Chondrocyte (in vitro differentiated cells): Measurements from ENCODE around the gene IQGAP1. TPM values are rescaled to one million over a fixed set of nuclear protein-coding genes. Genes with fewer than 3 reads are reported as not detected.

Experiments
- DNase-seq: peaks from one replicate; pipeline ENCODE4 v3.0.0; 2021; ENCODE audit warnings: mixed read lengths, low spot score
- H3K27ac Mint-ChIP-seq: one replicate; pipeline ENCODE4 v1.8.0; 2021; ENCODE audit warnings: mild to moderate bottlenecking, moderate library complexity, mixed read lengths; ENCODE audit not compliant: unreplicated experiment
- H3K27me3 Mint-ChIP-seq: 2 replicates; pipeline ENCODE4 v1.8.0; 2021; ENCODE audit warnings: low read depth, mixed read lengths
- H3K36me3 Mint-ChIP-seq: 2 replicates; pipeline ENCODE4 v1.8.0; 2021; ENCODE audit warnings: low read depth, mixed read lengths
- H3K4me1 Mint-ChIP-seq: 2 replicates; pipeline ENCODE4 v1.8.0; 2021; ENCODE audit warnings: low read depth, mild to moderate bottlenecking, mixed read lengths
- H3K4me3 Mint-ChIP-seq: one replicate; pipeline ENCODE4 v1.8.0; 2021; ENCODE audit warnings: mild to moderate bottlenecking, moderate library complexity, mixed read lengths; ENCODE audit not compliant: unreplicated experiment
- H3K9me3 Mint-ChIP-seq: 2 replicates; pipeline ENCODE4 v1.8.0; 2021; ENCODE audit warnings: low read depth, mixed read lengths
- total RNA-seq: library from RNA; stranded (reverse); gene quantifications from 3 replicates; pipeline ENCODE4 v1.2.1, GENCODE V29; 2021
- TF ChIP-seq, protein P1 (sequence below): fragments of 200-600 bp; sonication (generic); IDR thresholded peaks from 2 replicates; pipeline ENCODE4 v1.5.0; 2021; ENCODE audit warnings: antibody characterized with exemption, mild to moderate bottlenecking, moderate library complexity

IQGAP1 gene
- total RNA-seq, 1 donor from 2014 or later, result 209 TPM

DNA sequence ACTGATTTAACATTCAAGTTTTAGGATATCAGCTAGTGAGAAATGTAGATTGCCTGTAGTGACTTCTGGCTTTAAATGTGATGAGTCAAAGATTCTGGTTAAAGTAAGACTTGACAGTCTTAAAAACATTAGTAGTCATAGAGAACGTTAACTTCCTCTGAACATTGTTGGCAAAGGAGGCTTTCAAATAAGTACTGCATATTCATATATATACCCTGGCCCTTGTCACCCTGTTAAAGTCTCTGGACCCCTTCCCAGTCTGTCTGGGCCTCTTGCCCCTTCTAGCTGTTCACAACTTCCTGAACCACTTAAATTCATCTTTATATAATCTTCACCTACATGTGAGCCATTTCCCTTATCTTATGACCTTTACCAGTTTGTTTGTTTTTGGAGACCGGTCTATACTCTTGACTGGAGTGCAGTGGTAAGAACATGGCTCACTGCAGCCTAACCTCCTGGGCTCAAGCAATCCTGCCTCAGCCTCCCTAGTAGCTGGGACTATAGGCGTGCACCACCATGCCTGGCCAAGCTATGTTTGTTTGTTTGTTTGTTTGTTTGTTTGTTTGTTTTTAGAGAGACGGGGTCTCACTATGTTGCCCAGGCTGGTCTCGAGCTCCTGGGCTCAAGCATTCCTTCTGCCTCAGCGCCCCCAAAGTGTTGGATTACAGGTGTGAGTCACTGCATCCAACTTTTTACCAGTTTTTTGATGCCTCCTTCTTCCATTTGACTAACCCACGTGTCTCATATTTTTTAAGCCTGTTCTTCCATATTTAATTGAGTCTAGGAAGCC, 77.3 kb downstream of the IQGAP1 start:
- H3K9me3 Mint-ChIP-seq, result no peaks in the 10 kb centered on the region
- H3K4me1 Mint-ChIP-seq, result peaks cover 44% of the 10 kb centered on the region
- H3K4me3 Mint-ChIP-seq, result no peak overlapping the region
- TF ChIP-seq, protein P1, sequence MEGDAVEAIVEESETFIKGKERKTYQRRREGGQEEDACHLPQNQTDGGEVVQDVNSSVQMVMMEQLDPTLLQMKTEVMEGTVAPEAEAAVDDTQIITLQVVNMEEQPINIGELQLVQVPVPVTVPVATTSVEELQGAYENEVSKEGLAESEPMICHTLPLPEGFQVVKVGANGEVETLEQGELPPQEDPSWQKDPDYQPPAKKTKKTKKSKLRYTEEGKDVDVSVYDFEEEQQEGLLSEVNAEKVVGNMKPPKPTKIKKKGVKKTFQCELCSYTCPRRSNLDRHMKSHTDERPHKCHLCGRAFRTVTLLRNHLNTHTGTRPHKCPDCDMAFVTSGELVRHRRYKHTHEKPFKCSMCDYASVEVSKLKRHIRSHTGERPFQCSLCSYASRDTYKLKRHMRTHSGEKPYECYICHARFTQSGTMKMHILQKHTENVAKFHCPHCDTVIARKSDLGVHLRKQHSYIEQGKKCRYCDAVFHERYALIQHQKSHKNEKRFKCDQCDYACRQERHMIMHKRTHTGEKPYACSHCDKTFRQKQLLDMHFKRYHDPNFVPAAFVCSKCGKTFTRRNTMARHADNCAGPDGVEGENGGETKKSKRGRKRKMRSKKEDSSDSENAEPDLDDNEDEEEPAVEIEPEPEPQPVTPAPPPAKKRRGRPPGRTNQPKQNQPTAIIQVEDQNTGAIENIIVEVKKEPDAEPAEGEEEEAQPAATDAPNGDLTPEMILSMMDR, result no peak
- peaks cover 25% of the 10 kb centered on the region for H3K36me3 Mint-ChIP-seq
- DNase-seq, result no peak
- H3K27ac Mint-ChIP-seq, result peak overlapping the region; percentile 86
- no peaks in the 10 kb centered on the region for H3K27me3 Mint-ChIP-seq

- Mint-ChIP-seq H3K4me1 (peaks cover 49% of the 10 kb centered on the region), H3K36me3 (peaks cover 29% of the 10 kb centered on the region), H3K4me3 (no peak overlapping the region), H3K9me3 (no peaks in the 10 kb centered on the region), H3K27ac (peak overlapping the region; percentile 86), H3K27me3 (no peaks in the 10 kb centered on the region)
- TF ChIP-seq, protein P1, result no peak
- no peak for DNase-seq
Measured at GRCh38 chr15:90465930-90466567, 78.0 kb downstream of the IQGAP1 start.

DNA sequence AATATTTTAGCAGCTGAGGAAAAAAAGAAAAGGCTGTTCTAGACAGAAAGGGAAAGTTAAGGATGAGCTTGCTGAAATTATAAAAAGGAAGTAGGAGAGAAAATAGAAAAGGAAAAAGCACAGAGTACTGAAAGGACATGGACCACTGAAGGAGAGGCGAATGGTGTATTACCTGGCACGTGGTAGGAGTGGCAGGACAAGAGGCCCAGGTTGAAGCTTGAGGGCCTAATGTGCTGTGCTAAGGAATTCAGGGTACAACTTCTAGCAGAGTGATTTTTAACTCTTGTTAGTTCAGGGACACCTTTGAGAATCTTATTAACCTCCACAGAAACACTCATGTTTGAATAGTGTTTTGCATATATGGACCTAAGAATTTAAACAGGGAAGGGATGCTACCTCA, 81.7 kb downstream of the IQGAP1 start:
- Mint-ChIP-seq H3K36me3 (peaks cover 41% of the 10 kb centered on the region), H3K27ac (peak overlapping the region; percentile 13), H3K4me3 (no peak overlapping the region), H3K27me3 (no peaks in the 10 kb centered on the region), H3K9me3 (no peaks in the 10 kb centered on the region), H3K4me1 (peaks cover 26% of the 10 kb centered on the region)
- DNase-seq, result no peak
- TF ChIP-seq, protein P1, result no peak

DNA sequence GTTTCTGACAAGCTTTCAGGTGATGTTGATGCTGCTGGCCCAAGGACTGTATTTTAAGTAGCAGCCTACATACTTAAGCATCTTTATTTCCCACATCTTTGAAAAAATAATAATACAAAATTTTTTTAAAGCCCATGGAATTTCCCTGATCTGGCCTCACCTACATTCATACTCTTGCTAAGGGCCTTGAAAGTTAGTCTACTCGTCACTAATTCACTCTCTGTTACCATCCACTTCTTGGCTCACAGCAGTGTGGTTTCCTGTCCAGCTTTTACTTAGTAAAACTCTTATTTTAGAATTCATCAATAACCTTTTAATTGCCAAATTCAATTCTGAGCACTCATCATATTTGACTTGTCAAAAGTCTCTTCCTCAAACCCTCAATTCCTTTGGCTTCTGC, 82.4 kb downstream of the IQGAP1 start:
- H3K27ac Mint-ChIP-seq, result no peak overlapping the region
- no peak overlapping the region for H3K4me3 Mint-ChIP-seq
- no peaks in the 10 kb centered on the region for H3K9me3 Mint-ChIP-seq
- TF ChIP-seq, protein P1, result no peak
- no peaks in the 10 kb centered on the region for H3K27me3 Mint-ChIP-seq
- no peak for DNase-seq
- H3K4me1 Mint-ChIP-seq, result peaks cover 19% of the 10 kb centered on the region
- H3K36me3 Mint-ChIP-seq, result peaks cover 41% of the 10 kb centered on the region

DNA sequence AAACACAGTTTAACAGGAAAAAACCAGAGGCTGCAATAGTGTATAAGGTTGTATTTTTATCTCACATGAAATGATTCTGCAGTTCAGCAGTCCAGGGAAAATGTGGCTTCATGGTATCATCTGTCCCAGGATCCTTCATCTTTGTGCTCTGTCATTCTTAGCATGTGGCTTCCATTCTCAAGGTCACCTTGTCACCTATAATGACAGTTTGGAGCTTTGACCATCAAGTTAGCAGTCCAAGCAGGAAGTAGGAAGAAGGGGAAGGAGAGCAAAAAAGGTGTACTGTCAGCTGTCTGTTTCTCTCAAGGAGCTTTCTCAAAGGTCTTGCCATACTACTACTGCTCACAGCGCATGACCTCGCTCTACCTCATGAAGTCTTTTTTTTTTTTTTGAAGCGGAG, 83.1 kb downstream of the IQGAP1 start:
- Mint-ChIP-seq H3K4me1 (peaks cover 12% of the 10 kb centered on the region), H3K27me3 (no peaks in the 10 kb centered on the region), H3K36me3 (peaks cover 38% of the 10 kb centered on the region), H3K4me3 (no peak overlapping the region), H3K9me3 (no peaks in the 10 kb centered on the region), H3K27ac (peak overlapping the region; percentile 4)
- no peak for DNase-seq
- TF ChIP-seq, protein P1, result no peak
